HFF-Myc (cell line): ENCODE data around the gene CDKAL1.

Experiments
- DNase-seq: peaks from one replicate; pipeline ENCODE4 v3.0.0-alpha.2; 2011; ENCODE audit warnings: low read depth; ENCODE audit errors: extremely low read depth
- H3K4me3 ChIP-seq: replicated peaks from 2 replicates; pipeline ENCODE4 v1.5.1; 2011; ENCODE audit warnings: low read depth, mild to moderate bottlenecking, control low read depth, low read length
- TF ChIP-seq, protein P1 (sequence below): IDR thresholded peaks from 2 replicates; pipeline ENCODE4 v1.5.1; 2012; ENCODE audit warnings: mild to moderate bottlenecking, low read depth, low read length, control low read depth; ENCODE audit errors: missing control alignments

CDKAL1 gene

DNA sequence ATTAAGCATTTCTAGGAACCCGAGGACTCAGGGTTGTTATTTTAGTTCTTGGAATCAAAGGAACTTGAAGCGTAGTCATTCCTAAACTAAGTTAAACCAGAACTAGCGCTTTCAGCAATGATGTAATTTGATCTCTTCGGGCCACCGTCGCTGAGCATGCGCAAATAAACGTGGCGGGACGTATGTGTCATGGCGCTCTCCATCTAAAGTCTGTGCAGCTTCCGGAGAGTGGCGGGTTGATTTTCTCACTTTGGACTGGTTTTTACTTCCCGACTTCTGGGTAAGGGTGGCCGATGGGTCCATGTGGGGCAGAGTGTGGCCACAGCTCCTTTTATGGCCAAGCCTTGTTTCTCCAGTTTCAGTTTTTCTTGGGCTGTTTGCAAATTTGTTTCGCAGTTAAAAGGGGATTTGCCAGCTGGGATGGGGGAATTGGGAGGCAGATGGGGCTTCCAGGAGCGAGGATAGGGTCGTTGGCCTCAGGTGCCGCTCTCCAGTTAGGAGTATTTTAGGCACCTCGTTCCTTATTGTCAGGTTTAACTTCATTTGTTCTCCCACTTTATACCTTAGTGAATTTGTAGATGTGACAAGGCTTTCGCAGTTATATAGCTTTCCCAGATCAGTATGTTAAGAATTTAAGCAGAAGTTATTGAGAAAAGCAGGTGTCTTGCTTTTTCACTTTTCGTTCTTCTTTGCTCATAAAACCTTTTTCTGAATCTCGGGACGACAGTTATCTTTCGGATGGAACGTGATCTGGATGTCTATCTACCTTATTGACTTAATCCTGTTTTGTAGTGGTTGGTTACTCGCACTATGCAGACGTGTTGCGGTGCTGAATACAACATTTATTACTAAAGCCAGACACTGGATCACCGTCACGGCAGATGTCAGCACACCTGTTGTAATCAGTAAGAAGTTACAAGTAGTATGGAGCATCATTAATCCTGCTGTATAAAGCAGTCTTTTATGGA lies at the start of gene CDKAL1:
Gene CDKAL1 (plus strand): TSS at position 163 of the 968 bp plus-strand sequence. CDS start 11,894 bp downstream, outside the sequence.
- H3K4me3 ChIP-seq: peak within 1 kb of the TSS; percentile 92

DNA sequence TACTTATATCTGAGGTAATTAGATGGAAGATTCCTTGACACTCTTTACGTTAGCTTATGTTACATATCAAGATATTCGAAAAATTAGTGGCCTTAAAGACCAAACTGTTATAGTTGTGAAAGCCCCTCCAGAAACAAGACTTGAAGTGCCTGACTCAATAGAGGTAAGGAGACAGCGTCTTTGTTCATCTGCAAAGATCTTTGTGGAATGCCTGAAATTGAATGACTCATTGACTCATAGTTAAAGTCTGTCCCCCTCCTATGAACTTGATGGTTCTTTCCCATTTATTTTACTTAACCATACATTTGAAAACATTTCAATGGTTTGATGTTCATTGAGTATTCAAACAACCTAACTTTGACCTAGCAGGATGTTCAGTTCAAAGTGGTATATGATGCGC lies 47.6 kb upstream of the CDKAL1 start:
- H3K4me3 ChIP-seq: no peak overlapping the region
- no peak for DNase-seq
- TF ChIP-seq, protein P1, sequence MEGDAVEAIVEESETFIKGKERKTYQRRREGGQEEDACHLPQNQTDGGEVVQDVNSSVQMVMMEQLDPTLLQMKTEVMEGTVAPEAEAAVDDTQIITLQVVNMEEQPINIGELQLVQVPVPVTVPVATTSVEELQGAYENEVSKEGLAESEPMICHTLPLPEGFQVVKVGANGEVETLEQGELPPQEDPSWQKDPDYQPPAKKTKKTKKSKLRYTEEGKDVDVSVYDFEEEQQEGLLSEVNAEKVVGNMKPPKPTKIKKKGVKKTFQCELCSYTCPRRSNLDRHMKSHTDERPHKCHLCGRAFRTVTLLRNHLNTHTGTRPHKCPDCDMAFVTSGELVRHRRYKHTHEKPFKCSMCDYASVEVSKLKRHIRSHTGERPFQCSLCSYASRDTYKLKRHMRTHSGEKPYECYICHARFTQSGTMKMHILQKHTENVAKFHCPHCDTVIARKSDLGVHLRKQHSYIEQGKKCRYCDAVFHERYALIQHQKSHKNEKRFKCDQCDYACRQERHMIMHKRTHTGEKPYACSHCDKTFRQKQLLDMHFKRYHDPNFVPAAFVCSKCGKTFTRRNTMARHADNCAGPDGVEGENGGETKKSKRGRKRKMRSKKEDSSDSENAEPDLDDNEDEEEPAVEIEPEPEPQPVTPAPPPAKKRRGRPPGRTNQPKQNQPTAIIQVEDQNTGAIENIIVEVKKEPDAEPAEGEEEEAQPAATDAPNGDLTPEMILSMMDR: no peak

More for the DNA sequence above, at the start of gene CDKAL1:
- TF ChIP-seq, protein P1: no peak
- DNase-seq: peak; percentile 91

DNA sequence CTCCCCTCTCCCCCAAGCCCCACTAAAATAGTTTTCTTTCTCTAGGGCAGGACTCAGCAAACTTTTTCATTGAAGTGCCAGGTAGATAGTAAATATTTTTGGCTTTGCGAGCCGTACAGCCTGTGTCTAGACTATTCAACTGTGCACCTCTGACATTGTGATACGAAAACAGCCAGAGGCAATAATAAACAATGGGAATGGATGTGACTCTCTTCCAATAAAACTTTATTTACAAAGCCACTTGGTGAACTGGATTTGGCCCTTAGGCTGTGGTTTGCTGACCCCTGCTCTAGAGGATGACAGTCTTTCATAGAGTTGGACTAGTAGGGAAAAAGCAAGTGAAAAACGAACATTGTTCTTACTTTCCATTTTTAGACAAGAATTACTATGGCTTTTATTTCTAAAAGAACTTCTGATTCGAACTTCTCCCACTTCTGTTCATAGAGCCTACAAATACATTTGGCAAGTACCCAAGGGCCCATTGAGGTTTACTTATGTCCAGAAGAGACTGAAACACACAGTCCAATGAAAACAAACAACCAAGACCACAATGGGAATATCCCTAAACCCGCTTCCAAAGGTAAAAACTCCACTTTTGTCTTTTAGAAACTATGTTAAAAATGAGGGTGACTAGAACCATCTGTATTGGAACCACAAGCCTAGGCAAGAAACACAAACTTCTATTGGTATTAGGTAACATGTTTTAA lies 46.4 kb upstream of the CDKAL1 start:
- DNase-seq: no peak
- no peak overlapping the region for H3K4me3 ChIP-seq
- TF ChIP-seq, protein P1: no peak

DNA sequence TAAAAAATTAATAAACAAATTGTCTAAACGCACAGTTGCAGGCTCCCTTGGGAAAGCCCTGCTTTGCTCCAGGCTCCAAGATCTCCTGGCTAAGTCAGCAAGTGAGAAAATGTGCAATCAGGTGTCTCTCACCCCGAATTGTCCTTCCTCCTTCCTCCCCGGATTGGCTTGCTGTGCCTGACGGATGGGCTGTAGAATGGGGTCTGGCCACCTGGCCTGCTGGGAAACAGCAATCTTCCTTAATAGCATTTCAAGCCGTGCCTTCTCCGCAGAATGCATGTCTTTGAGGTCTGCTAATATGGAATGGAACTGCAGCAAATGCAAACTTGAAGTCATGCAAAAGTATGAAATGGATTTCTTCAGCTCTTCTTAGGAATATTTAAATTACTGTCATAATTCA lies 43.7 kb upstream of the CDKAL1 start:
- TF ChIP-seq, protein P1: no peak
- H3K4me3 ChIP-seq: no peak overlapping the region

DNA sequence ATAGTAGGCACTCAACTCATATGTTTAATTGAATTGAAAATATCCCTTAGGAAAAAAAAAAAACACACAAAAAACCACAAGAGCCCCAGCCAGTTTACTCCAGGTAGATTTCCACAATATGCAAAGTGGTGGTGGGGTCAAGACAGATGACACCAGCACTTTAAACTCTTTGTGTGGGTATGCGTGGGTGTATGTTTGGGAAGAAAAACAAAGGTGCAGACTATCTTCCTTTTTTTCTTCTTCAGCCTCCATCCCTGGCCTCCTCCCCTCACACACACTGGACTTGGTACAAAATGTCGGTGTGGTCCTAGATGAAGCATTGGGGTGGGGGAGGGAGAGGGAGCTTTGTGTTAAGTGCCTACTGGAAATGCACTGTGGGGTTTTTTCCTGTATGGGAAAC lies 42.2 kb upstream of the CDKAL1 start:
- no peak overlapping the region for H3K4me3 ChIP-seq
- TF ChIP-seq, protein P1: no peak
- no peak for DNase-seq

More for the DNA sequence above, 43.7 kb upstream of the CDKAL1 start:
- DNase-seq: no peak

DNA sequence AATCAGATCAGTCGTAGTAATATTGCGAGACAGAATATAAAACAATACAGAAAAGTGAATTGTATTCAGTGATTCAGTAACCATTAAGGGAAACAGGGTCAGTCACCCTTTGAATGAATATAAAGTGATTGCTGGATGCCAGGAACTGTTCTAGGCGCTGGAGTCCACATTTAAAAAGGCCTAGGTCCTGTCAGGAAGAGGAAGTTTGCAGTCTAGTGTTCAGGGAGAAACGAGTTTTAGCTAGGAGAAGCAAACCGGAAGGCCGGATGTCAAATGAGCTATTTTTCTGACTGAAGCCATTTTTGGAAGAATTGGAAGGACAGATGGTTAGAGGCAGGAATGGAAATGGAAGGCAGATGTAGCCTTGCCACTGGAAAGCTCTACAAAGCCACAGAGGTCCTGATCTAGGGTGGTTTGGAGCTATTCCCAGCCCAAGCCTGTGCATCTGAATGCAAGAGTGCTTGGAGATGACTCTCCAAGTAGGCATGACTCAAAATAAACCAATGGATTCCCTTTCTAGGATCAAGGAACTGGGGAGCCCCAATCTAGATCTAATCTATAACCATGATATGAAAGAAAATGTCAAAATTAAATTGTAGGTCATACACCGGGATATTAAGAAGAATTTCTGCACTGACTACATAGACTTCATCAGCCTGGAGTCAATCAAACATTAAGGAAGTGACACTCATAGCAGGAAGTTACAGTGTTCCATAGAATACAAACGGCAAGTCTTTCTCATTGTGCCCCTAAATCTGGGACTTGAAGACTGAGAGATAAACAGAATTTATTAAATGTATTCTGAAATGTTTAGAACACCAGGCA lies 36.8 kb upstream of the CDKAL1 start:
- H3K4me3 ChIP-seq: no peak overlapping the region
- peak; percentile 90 for DNase-seq
- TF ChIP-seq, protein P1: no peak
